Endometrial microvascular endothelial cells (primary cell): ENCODE results near the gene OR51D1. TPM values are rescaled to one million over a fixed set of nuclear protein-coding genes. Genes with fewer than 3 reads are reported as not detected.

ENCODE experiments used
- total RNA-seq: library from RNA; depleted of rRNA; stranded (reverse); fragments of >200 nt; gene quantifications from one replicate; pipeline ENCODE4 v1.2.3, GENCODE V29; 2015; ENCODE audit errors: inconsistent ontology term

The OR51D1 gene
- total RNA-seq, 1 donor from 2014 or later: not detected

Other genes with a start within 250 kb of the OR51D1 start
- 49.7 TPM for gene TRIM21, start 243.8 kb upstream of the OR51D1 start, total RNA-seq
- not detected for gene OR52K2, start 188.2 kb upstream of the OR51D1 start, total RNA-seq
- gene OR52K1, start 154.8 kb upstream of the OR51D1 start, total RNA-seq: not detected
- not detected for gene OR52M1, start 92.3 kb upstream of the OR51D1 start, total RNA-seq
- not detected for gene OR52I2, start 55.7 kb upstream of the OR51D1 start, total RNA-seq
- gene OR52I1, start 43.4 kb upstream of the OR51D1 start, total RNA-seq: not detected
- gene TRIM68, start 29.2 kb upstream of the OR51D1 start, total RNA-seq: 12.9 TPM
- not detected for gene OR51E1, start 6.5 kb downstream of the OR51D1 start, total RNA-seq
- gene OR51E2, start 60.4 kb downstream of the OR51D1 start, total RNA-seq: not detected
- gene MMP26, start 67.3 kb downstream of the OR51D1 start, total RNA-seq: not detected
- not detected for gene OR51F1, start 132.5 kb downstream of the OR51D1 start, total RNA-seq
- not detected for gene OR52R1, start 166.9 kb downstream of the OR51D1 start, total RNA-seq
- gene OR51F2, start 183.8 kb downstream of the OR51D1 start, total RNA-seq: not detected
- gene OR51S1, start 211.7 kb downstream of the OR51D1 start, total RNA-seq: not detected
- not detected for gene OR51T1, start 244.4 kb downstream of the OR51D1 start, total RNA-seq